ENCODE data around the gene METTL14.

METTL14 gene

DNA sequence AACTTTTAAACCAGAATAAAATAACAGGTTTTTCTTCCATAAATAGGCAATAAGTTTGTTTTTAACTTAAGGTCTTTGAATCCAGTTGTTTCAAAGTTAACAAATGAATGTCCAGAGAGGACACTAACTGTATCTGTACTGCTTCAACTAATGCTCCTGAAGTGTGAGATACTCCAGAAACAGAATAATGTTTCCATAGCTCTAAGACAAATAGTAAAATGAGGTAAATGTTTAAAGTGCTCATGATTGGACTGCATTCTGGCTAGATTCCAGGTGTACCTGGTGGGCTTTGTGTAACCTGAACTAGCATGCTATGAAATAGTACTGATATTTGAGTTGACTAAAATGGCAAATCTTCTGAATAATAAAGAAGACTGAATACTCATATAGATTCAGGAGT, 51.7 kb downstream of the METTL14 start:
- H3K27ac ChIP-seq = no peak overlapping the region
- TF ChIP-seq, protein P1, sequence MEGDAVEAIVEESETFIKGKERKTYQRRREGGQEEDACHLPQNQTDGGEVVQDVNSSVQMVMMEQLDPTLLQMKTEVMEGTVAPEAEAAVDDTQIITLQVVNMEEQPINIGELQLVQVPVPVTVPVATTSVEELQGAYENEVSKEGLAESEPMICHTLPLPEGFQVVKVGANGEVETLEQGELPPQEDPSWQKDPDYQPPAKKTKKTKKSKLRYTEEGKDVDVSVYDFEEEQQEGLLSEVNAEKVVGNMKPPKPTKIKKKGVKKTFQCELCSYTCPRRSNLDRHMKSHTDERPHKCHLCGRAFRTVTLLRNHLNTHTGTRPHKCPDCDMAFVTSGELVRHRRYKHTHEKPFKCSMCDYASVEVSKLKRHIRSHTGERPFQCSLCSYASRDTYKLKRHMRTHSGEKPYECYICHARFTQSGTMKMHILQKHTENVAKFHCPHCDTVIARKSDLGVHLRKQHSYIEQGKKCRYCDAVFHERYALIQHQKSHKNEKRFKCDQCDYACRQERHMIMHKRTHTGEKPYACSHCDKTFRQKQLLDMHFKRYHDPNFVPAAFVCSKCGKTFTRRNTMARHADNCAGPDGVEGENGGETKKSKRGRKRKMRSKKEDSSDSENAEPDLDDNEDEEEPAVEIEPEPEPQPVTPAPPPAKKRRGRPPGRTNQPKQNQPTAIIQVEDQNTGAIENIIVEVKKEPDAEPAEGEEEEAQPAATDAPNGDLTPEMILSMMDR (IDR thresholded peaks at IDR 0.05) = no peak
- no peak for TF ChIP-seq ZFX (IDR thresholded peaks at IDR 0.05; ENCODE audit: borderline replicate concordance)

DNA sequence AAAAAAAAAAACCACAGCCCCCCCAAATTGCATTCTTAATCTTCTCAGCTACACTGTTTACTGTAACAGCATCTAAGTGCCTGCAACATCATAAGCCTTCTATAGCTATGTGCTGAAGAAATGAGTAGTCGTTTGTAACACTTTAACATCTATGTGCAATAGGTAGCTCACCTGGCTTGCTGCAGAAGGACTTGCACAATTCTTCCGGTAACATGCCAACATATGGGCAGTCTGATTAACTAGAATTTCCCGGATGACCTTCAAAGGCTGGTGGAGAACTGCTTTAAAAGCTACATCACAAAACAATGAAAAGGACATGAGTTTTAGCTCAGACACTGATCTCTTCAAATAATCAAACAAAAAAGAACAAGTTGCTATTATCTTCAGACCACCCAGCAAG, 52.9 kb downstream of the METTL14 start:
- no peak for TF ChIP-seq ZFX (IDR thresholded peaks at IDR 0.05; ENCODE audit: borderline replicate concordance)
- TF ChIP-seq, protein P1 (IDR thresholded peaks at IDR 0.05) = no peak
- no peak overlapping the region for H3K27ac ChIP-seq

DNA sequence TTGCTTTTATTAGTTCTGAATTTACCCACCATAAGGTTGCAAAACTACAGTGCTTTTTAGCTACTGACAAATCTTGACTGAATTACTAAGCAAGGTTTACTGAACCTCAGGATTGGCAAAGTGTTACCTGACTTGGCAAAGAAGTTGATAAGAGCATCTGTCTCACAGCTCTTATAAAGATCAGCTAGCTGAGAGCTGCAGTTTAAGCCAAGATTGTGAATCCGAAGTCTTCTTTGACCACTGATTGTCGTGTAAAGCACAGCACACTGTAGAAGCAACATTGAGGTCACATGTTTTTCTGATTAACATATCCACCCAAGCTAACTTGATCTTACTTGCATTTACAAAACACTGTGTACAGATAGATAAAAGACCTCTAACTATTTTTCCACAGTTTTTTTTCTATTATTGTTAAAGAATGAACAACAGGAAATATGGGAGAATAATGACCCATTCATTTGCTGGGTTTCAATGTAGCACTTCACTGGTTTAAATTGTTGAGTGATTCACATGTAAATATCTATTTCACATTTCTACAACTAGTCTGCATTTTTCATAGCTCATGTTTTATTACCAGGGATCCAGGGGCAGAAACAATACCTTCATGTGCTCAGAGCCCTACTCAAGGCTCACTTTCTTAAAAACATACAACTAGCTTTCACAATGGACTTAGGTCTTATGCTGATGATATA, 54.0 kb downstream of the METTL14 start:
- H3K27ac ChIP-seq = no peak overlapping the region
- no peak for TF ChIP-seq ZFX (IDR thresholded peaks at IDR 0.05; ENCODE audit: borderline replicate concordance)
- TF ChIP-seq, protein P1 (IDR thresholded peaks at IDR 0.05) = no peak

DNA sequence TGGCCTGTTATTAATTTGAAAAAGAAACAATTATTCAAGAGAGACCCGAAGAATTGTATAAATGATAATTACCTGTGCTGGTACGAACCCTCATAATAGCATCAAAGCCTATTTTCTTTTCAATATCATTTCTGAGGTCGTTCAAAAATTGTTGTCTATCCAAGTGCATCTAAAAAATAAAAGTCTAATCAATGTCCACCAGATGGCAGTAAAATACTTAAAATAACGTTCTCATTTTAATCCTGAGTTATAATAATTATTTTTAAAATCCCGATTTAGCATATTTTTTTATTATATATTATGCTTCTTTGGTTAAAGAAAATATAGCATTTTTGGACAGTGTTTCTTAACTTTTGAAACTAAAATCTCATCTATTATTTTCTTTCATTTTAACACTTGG, 55.7 kb downstream of the METTL14 start:
- no peak overlapping the region for H3K27ac ChIP-seq
- TF ChIP-seq ZFX (IDR thresholded peaks at IDR 0.05; ENCODE audit: borderline replicate concordance) = no peak
- TF ChIP-seq, protein P1 (IDR thresholded peaks at IDR 0.05) = peak; percentile 60

DNA sequence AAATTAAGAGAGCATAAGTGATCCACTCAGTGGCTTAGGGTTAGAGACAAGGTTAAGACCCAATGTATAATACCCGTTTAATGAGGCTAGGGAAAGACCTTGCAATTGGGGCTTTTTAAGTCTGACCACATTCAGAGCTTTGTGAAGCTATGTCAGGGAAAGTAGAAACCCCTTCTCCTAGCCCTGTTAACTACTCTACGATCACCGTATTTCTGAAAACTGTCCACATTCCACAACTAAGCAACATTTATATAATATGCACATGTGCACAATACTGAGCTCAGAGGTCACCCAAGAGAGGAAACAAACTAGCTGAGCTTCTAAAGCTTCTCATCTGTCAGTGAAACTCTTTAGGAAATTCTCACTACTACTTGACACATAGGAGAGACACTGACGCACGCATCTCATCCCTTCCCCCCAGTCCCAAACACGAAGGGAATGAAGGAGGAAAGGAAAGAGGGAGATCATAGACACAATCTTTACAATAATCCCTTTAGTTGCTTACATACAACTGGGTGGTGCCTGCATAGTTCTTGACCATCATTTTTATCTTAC, 56.2 kb downstream of the METTL14 start:
- no peak for TF ChIP-seq ZFX (IDR thresholded peaks at IDR 0.05; ENCODE audit: borderline replicate concordance)
- TF ChIP-seq, protein P1 (IDR thresholded peaks at IDR 0.05) = no peak
- H3K27ac ChIP-seq = no peak overlapping the region

DNA sequence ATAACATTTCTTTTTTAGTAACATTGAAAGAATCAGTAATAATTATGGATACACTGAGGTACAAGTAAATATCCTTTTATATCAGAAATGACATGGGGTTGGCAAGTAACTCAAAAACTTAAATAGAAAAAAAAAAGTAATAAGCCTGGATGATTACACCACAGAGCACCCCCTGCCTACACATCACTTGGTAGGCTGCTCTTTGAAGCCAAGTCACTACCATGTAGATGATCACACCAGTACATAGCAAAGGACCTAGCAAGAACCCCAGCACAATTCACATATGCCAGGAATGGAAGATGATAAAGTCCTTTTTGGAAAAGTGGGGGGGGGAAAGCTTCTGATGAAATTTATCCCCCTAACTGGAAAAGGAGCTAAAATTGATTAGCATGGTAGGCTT, 56.9 kb downstream of the METTL14 start:
- TF ChIP-seq, protein P1 (IDR thresholded peaks at IDR 0.05) = no peak
- no peak for TF ChIP-seq ZFX (IDR thresholded peaks at IDR 0.05; ENCODE audit: borderline replicate concordance)

DNA sequence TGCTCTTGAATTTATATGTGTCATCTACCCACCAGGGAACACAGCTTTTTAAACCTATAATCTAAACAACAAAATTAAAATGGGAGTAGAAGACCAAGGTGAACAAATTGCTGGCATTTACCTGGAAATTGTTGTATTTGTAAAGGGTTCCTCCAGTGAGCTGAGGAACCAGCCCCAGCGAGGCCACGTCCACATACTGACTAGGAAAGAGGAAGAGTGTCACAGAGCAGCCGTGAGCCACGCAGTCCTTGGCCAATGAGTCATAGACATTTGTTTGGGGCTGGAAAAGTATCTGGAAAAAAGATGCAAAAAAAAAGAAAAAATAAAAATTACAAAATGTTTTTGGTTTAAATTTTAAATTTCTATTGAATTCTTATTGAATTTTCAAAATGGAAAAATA, 58.7 kb downstream of the METTL14 start:
- no peak overlapping the region for H3K27ac ChIP-seq

More for the DNA sequence above, 56.9 kb downstream of the METTL14 start:
- no peak overlapping the region for H3K27ac ChIP-seq

More for the DNA sequence above, 58.7 kb downstream of the METTL14 start:
- no peak for TF ChIP-seq ZFX (IDR thresholded peaks at IDR 0.05; ENCODE audit: borderline replicate concordance)
- TF ChIP-seq, protein P1 (IDR thresholded peaks at IDR 0.05) = no peak
